ENCODE measurements around the gene EXOC3L4. TPM values are rescaled to one million over a fixed set of nuclear protein-coding genes. Genes with fewer than 3 reads are reported as not detected.
A peak's percentile ranks its signal among the peaks of the same experiment; 100 is the strongest.

Gene EXOC3L4
- polyA plus RNA-seq, 1 donor from 2014 or later: not detected

- Histone ChIP-seq H3K9ac (ENCODE audit: low read length) (peak overlapping the region; percentile 76), H3K9me2 (ENCODE audit: insufficient read depth, low read length) (no peaks in the 10 kb centered on the region), H3F3A (ENCODE audit: insufficient read depth, low read length, poor library complexity, severe bottlenecking) (peaks cover 3% of the 10 kb centered on the region), H3K9me3 (ENCODE audit: low read length) (no peaks in the 10 kb centered on the region), H4K20me1 (ENCODE audit: insufficient read depth) (no peaks in the 10 kb centered on the region), H3K36me3 (ENCODE audit: insufficient read depth, low read length) (no peaks in the 10 kb centered on the region), H3K79me2 (replicated peaks; ENCODE audit: insufficient read depth, low read length) (peaks cover 50% of the 10 kb centered on the region), H3K4me2 (ENCODE audit: low read length) (peak overlapping the region; percentile 68), H2AFZ (ENCODE audit: low read depth, low read length) (no peak overlapping the region), H3K27me3 (ENCODE audit: insufficient read depth, low read depth, low read length) (no peaks in the 10 kb centered on the region), H3K27ac (ENCODE audit: low read length) (no peak overlapping the region), H3K4me3 (ENCODE audit: low read length) (peak overlapping the region; percentile 96)
- no peak for TF ChIP-seq MXI1 (conservative IDR thresholded peaks at IDR 0.05; ENCODE audit: poor library complexity, severe bottlenecking)
- TF ChIP-seq EZH2 (IDR thresholded peaks at IDR 0.05; ENCODE audit: borderline replicate concordance, insufficient read depth, low read length, poor library complexity, severe bottlenecking): no peak
- TF ChIP-seq SMC3 (conservative IDR thresholded peaks at IDR 0.05; ENCODE audit: poor library complexity): no peak
- TF ChIP-seq RAD21 (conservative IDR thresholded peaks at IDR 0.05): no peak
- TF ChIP-seq, protein P1, sequence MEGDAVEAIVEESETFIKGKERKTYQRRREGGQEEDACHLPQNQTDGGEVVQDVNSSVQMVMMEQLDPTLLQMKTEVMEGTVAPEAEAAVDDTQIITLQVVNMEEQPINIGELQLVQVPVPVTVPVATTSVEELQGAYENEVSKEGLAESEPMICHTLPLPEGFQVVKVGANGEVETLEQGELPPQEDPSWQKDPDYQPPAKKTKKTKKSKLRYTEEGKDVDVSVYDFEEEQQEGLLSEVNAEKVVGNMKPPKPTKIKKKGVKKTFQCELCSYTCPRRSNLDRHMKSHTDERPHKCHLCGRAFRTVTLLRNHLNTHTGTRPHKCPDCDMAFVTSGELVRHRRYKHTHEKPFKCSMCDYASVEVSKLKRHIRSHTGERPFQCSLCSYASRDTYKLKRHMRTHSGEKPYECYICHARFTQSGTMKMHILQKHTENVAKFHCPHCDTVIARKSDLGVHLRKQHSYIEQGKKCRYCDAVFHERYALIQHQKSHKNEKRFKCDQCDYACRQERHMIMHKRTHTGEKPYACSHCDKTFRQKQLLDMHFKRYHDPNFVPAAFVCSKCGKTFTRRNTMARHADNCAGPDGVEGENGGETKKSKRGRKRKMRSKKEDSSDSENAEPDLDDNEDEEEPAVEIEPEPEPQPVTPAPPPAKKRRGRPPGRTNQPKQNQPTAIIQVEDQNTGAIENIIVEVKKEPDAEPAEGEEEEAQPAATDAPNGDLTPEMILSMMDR (IDR thresholded peaks at IDR 0.05; ENCODE audit: poor library complexity, severe bottlenecking): no peak
- no peak for TF ChIP-seq EP300 (conservative IDR thresholded peaks at IDR 0.05; ENCODE audit: poor library complexity, severe bottlenecking)
- TF ChIP-seq TAF1 (IDR thresholded peaks at IDR 0.05; ENCODE audit: low read depth): no peak
- TF ChIP-seq REST (IDR thresholded peaks at IDR 0.05; ENCODE audit: borderline replicate concordance): no peak
- TF ChIP-seq POLR2AphosphoS5 (IDR thresholded peaks at IDR 0.05): no peak
Measured at GRCh38 chr14:103055695-103056094, 38.8 kb upstream of the EXOC3L4 start.

- Histone ChIP-seq H3K4me3 (ENCODE audit: low read length) (peak overlapping the region; percentile 96), H3K27ac (ENCODE audit: low read length) (peak overlapping the region; percentile 42)
Measured at GRCh38 chr14:103056322-103057027, 38.0 kb upstream of the EXOC3L4 start.

More at GRCh38 chr14:103056322-103057027, 38.0 kb upstream of the EXOC3L4 start:
- H3K9me3 ChIP-seq (ENCODE audit: low read length): no peaks in the 10 kb centered on the region
- H3K36me3 ChIP-seq (ENCODE audit: insufficient read depth, low read length): no peaks in the 10 kb centered on the region
- no peaks in the 10 kb centered on the region for H3K27me3 ChIP-seq (ENCODE audit: insufficient read depth, low read depth, low read length)
- H4K20me1 ChIP-seq (ENCODE audit: insufficient read depth): no peaks in the 10 kb centered on the region
- H3K4me2 ChIP-seq (ENCODE audit: low read length): peak overlapping the region; percentile 68
- H3K9ac ChIP-seq (ENCODE audit: low read length): peak overlapping the region; percentile 76
- TF ChIP-seq REST (IDR thresholded peaks at IDR 0.05; ENCODE audit: borderline replicate concordance) (no peak), EP300 (conservative IDR thresholded peaks at IDR 0.05; ENCODE audit: poor library complexity, severe bottlenecking) (no peak), MXI1 (conservative IDR thresholded peaks at IDR 0.05; ENCODE audit: poor library complexity, severe bottlenecking) (no peak), EZH2 (IDR thresholded peaks at IDR 0.05; ENCODE audit: borderline replicate concordance, insufficient read depth, low read length, poor library complexity, severe bottlenecking) (no peak), POLR2AphosphoS5 (IDR thresholded peaks at IDR 0.05) (no peak), SMC3 (conservative IDR thresholded peaks at IDR 0.05; ENCODE audit: poor library complexity) (no peak), RAD21 (conservative IDR thresholded peaks at IDR 0.05) (no peak), TAF1 (IDR thresholded peaks at IDR 0.05; ENCODE audit: low read depth) (no peak)
- TF ChIP-seq, protein P1 (IDR thresholded peaks at IDR 0.05; ENCODE audit: poor library complexity, severe bottlenecking): no peak
- H2AFZ ChIP-seq (ENCODE audit: low read depth, low read length): no peak overlapping the region
- peaks cover 44% of the 10 kb centered on the region for H3K79me2 ChIP-seq (replicated peaks; ENCODE audit: insufficient read depth, low read length)
- H3F3A ChIP-seq (ENCODE audit: insufficient read depth, low read length, poor library complexity, severe bottlenecking): peaks cover 3% of the 10 kb centered on the region
- H3K9me2 ChIP-seq (ENCODE audit: insufficient read depth, low read length): no peaks in the 10 kb centered on the region

Data from neural cell (in vitro differentiated cells).